Type B pancreatic cell (in vitro differentiated cells): ENCODE measurements around the gene OR5T1. TPM values are rescaled to one million over a fixed set of nuclear protein-coding genes. Genes with fewer than 3 reads are reported as not detected.

Experiments used
- DNase-seq: peaks from one replicate; pipeline ENCODE4 v3.0.0; 2021; ENCODE audit warnings: mixed read lengths; ENCODE audit not compliant: unreplicated experiment; ENCODE audit errors: extremely low spot score
- H3K27ac Mint-ChIP-seq: 2 replicates; pipeline ENCODE4 v1.8.0; 2021; ENCODE audit warnings: mild to moderate bottlenecking, mixed read lengths
- H3K27me3 Mint-ChIP-seq: 2 replicates; pipeline ENCODE4 v1.8.0; 2021; ENCODE audit warnings: mixed read lengths
- H3K36me3 Mint-ChIP-seq: 2 replicates; pipeline ENCODE4 v1.8.0; 2021; ENCODE audit warnings: mixed read lengths
- H3K4me1 Mint-ChIP-seq: one replicate; pipeline ENCODE4 v1.8.0; 2021; ENCODE audit warnings: mixed read lengths; ENCODE audit not compliant: unreplicated experiment
- H3K4me3 Mint-ChIP-seq: 2 replicates; pipeline ENCODE4 v1.8.0; 2021; ENCODE audit warnings: mild to moderate bottlenecking, mixed read lengths
- H3K9me3 Mint-ChIP-seq: 2 replicates; pipeline ENCODE4 v1.8.0; 2021; ENCODE audit warnings: mixed read lengths
- CTCF ChIP-seq: fragments of 200-600 bp; sonication (generic); conservative IDR thresholded peaks from 2 replicates; pipeline ENCODE4 v1.5.0; 2021; ENCODE audit warnings: antibody characterized with exemption, mild to moderate bottlenecking
- total RNA-seq: library from RNA; stranded (reverse); gene quantifications from 2 replicates; pipeline ENCODE4 v1.2.1, GENCODE V29; 2021; ENCODE audit warnings: low replicate concordance

The OR5T1 gene
- total RNA-seq, 1 donor from 2014 or later = not detected

- H3K27ac Mint-ChIP-seq = no peak overlapping the region
- H3K9me3 Mint-ChIP-seq = no peaks in the 10 kb centered on the region
- TF ChIP-seq CTCF = no peak
- DNase-seq = no peak
- no peaks in the 10 kb centered on the region for H3K4me1 Mint-ChIP-seq
- H3K36me3 Mint-ChIP-seq = no peaks in the 10 kb centered on the region
- no peak overlapping the region for H3K4me3 Mint-ChIP-seq
- no peaks in the 10 kb centered on the region for H3K27me3 Mint-ChIP-seq
These were observed 22.9 kb downstream of the OR5T1 start for GRCh38 chr11:56296898-56297297.

GRCh38 chr11:56307836-56308235 lies 33.9 kb downstream of the OR5T1 start:
- DNase-seq = no peak
- Mint-ChIP-seq H3K27me3 (no peaks in the 10 kb centered on the region), H3K4me3 (no peak overlapping the region), H3K9me3 (no peaks in the 10 kb centered on the region), H3K36me3 (no peaks in the 10 kb centered on the region), H3K4me1 (no peaks in the 10 kb centered on the region), H3K27ac (no peak overlapping the region)
- TF ChIP-seq CTCF = no peak

- H3K27ac Mint-ChIP-seq = no peak within 1 kb of the TSS
- no peaks in the 10 kb centered on the region for H3K9me3 Mint-ChIP-seq
- H3K4me3 Mint-ChIP-seq = no peak within 1 kb of the TSS
- H3K4me1 Mint-ChIP-seq = no peaks in the 10 kb centered on the region
- no peak for TF ChIP-seq CTCF
- no peak for DNase-seq
- H3K36me3 Mint-ChIP-seq = no peaks in the 10 kb centered on the region
- H3K27me3 Mint-ChIP-seq = no peaks in the 10 kb centered on the region
These were observed 40.9 kb downstream of the OR5T1 start, which contains the start of gene OR8K3 for GRCh38 chr11:56314844-56315243. Gene OR8K3, plus strand, starts transcription at chr11:56315144. Its CDS starts 3,163 bp downstream, at chr11:56318307.

Other genes starting within 250 kb of the OR5T1 start
- gene OR5AS1, start 246.5 kb upstream of the OR5T1 start, total RNA-seq = not detected in 2 replicates
- not detected in 2 replicates for gene OR8I2, start 180.8 kb upstream of the OR5T1 start, total RNA-seq
- gene OR8H2, start 170.5 kb upstream of the OR5T1 start, total RNA-seq = not detected in 2 replicates
- gene OR8H3, start 151.8 kb upstream of the OR5T1 start, total RNA-seq = not detected in 2 replicates
- gene OR8J3, start 134.0 kb upstream of the OR5T1 start, total RNA-seq = not detected in 2 replicates
- gene OR8K5, start 113.8 kb upstream of the OR5T1 start, total RNA-seq = not detected in 2 replicates
- not detected in 2 replicates for gene OR5J2, start 97.5 kb upstream of the OR5T1 start, total RNA-seq
- not detected in 2 replicates for gene OR5T2, start 39.9 kb upstream of the OR5T1 start, total RNA-seq
- gene OR5T3, start 21.9 kb upstream of the OR5T1 start, total RNA-seq = not detected in 2 replicates
- not detected in 2 replicates for gene OR8H1, start 18.1 kb downstream of the OR5T1 start, total RNA-seq
- gene OR8K3, start 41.0 kb downstream of the OR5T1 start, total RNA-seq = not detected in 2 replicates
- not detected in 2 replicates for gene OR8K1, start 71.9 kb downstream of the OR5T1 start, total RNA-seq
- not detected in 2 replicates for gene OR8J1, start 80.1 kb downstream of the OR5T1 start, total RNA-seq
- not detected in 2 replicates for gene OR8U1, start 101.5 kb downstream of the OR5T1 start, total RNA-seq
- not detected in 2 replicates for gene OR5AL1, start 138.5 kb downstream of the OR5T1 start, total RNA-seq
- not detected in 2 replicates for gene OR5M3, start 199.2 kb downstream of the OR5T1 start, total RNA-seq
- gene OR5M8, start 217.2 kb downstream of the OR5T1 start, total RNA-seq = not detected in 2 replicates